Measurements from ENCODE around the gene EN2.

The EN2 gene

GRCh38 chr7:155414547-155415492 lies 43.1 kb upstream of the EN2 start:
- no peak for TF ChIP-seq CTCF (IDR thresholded peaks at IDR 0.05; ENCODE audit: low read depth, low read length, missing control alignments)
- H3K4me3 ChIP-seq (replicated peaks; ENCODE audit: low read depth, low read length) = no peak overlapping the region
- no peak for DNase-seq (ENCODE audit: extremely low read depth, low read depth)

GRCh38 chr7:155416646-155417380 lies 41.1 kb upstream of the EN2 start:
- DNase-seq (ENCODE audit: extremely low read depth, low read depth) = no peak
- no peak overlapping the region for H3K4me3 ChIP-seq (replicated peaks; ENCODE audit: low read depth, low read length)
- TF ChIP-seq CTCF (IDR thresholded peaks at IDR 0.05; ENCODE audit: low read depth, low read length, missing control alignments) = no peak

DNA sequence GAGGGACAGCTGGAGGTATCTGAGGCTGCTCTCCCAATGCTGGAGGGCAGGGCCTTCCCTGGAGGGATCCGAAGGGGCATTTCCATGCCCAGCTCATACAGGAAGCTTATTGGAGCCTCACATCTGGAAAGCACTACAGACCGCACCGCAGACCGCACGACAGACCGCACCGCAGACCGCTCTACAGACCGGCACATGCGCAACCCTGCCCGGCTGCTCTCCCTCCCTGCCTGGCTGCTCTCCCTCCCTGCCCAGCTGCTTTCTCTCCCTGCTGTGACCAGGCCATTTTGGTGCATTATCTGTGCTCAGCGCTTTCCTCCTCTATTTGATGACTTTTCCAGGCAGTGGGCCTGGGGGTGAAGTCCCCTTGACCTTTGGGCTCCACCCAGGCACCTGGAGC lies 39.6 kb upstream of the EN2 start:
- TF ChIP-seq CTCF (IDR thresholded peaks at IDR 0.05; ENCODE audit: low read depth, low read length, missing control alignments) = no peak
- no peak overlapping the region for H3K4me3 ChIP-seq (replicated peaks; ENCODE audit: low read depth, low read length)
- no peak for DNase-seq (ENCODE audit: extremely low read depth, low read depth)

DNA sequence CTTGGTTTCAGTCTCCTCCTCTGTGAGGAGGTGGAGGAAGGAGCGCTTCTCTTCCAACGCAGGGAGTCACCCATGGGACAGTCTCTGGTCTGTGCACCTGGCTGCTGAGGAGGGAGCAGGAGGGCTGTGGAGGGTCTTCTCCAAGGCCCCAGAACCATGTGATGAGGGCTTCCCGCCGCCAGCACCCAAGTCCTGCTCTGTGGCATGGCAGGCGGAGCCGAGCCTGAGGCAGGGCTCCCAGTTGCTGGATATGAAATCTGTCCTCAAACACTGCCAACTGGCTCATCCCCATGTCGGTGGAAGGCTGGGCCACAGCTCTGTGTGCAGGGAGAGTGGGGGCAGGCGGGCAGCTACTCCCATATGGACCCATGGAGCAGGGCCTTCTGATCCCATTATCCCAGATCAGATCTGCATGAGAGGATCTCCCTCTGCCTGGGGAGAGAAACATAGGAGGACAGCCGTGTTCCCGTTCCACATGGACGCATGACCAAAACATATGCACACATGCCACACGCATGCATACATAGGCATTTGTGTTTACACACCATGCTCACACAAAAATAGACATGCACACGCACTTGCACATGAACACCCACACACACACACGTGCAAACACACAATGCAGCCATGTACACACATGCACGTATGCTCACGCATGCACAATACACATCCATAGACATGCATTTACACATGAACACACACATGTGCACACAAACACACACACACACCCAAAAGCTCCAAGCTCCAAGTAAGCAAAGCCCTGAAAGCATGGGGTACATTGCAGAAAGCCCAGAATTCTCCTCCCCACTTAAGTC lies 38.8 kb upstream of the EN2 start:
- no peak for TF ChIP-seq CTCF (IDR thresholded peaks at IDR 0.05; ENCODE audit: low read depth, low read length, missing control alignments)
- H3K4me3 ChIP-seq (replicated peaks; ENCODE audit: low read depth, low read length) = no peak overlapping the region
- DNase-seq (ENCODE audit: extremely low read depth, low read depth) = no peak

GRCh38 chr7:155420116-155420515 lies 37.8 kb upstream of the EN2 start:
- DNase-seq (ENCODE audit: extremely low read depth, low read depth) = no peak
- TF ChIP-seq CTCF (IDR thresholded peaks at IDR 0.05; ENCODE audit: low read depth, low read length, missing control alignments) = no peak
- H3K4me3 ChIP-seq (replicated peaks; ENCODE audit: low read depth, low read length) = no peak overlapping the region

DNA sequence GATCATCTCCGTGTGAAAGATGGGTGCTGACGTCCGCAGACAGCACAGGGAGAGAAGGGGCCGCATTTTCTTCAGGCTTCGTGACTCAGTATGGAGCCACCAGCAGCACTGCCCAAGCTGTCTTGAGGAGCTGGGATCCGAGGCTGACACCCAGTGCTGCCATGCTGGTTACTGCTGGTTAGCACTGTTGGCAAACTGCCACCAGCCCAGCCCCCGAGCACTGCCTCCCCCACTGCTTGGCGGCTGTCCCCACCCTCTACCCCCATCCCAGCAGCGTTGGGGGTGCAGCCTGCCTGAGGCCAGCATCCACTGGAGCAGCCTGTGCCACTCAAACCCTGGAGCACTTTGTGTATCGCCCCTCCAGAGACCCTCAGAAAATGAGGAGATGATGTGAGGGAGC lies 35.8 kb upstream of the EN2 start:
- no peak for TF ChIP-seq CTCF (IDR thresholded peaks at IDR 0.05; ENCODE audit: low read depth, low read length, missing control alignments)
- no peak overlapping the region for H3K4me3 ChIP-seq (replicated peaks; ENCODE audit: low read depth, low read length)
- DNase-seq (ENCODE audit: extremely low read depth, low read depth) = no peak

Measured in HFF-Myc (cell line).